HG03354 (cell line): ENCODE measurements around the gene RARA.

ENCODE experiments used
- ATAC-seq: cut with Tn5 transposase; IDR thresholded peaks from one replicate; pipeline ENCODE4 v1.9.1; 2021; ENCODE audit warnings: mild to moderate bottlenecking; ENCODE audit not compliant: unreplicated experiment, poor library complexity, severe bottlenecking

The RARA gene

DNA sequence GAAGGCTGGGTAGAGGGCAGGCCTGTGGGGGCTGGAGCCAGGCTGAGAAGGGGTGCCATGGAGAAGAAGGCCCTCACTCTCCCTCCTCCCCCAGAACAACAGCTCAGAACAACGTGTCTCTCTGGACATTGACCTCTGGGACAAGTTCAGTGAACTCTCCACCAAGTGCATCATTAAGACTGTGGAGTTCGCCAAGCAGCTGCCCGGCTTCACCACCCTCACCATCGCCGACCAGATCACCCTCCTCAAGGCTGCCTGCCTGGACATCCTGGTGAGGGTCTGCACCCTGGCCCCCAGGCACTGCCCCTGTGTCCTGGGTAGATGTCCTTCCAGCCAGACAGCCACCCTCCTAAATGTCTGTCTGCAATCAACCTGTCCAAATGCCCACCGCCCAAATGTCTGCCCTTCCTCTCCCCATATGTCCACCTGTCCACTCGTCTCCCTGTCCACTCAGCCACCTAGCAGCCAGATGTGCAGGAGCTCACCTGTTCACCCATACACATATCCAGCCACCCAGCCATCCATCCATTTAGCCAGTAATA is 43.3 kb downstream of the RARA start:
- no peak for ATAC-seq

DNA sequence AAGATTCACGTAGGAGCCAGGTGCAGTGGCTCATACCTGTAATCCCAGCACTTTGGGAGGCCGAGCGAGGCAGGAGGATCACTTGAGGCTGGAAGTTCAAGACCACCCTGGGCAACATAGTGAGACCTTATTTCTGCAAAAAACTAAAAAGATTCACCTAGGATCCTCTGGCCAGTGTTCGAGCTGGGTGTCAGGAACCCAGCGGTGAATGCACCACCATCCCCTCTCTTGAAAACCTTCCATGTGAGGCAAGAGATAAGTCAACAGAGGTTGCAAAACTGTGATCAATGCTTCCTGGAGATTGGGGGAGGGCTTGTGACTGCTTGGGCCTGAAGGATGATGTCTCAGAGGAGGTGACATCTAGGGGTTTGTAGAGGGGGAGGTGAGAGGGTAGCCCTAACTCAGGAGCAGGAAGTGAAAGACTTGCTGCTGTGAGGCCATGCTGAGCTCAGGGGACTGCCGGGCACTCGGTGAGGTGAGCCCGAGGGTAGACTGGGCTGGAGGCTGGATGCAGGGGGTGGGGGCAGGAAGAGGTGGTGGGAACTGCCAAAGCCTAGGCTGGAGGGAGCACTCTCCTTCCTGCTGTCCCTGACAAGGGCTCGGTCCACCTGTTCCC is 43.9 kb downstream of the RARA start:
- no peak for ATAC-seq

GRCh38 chr17:40354221-40355122 is 45.5 kb downstream of the RARA start:
- ATAC-seq, result no peak

DNA sequence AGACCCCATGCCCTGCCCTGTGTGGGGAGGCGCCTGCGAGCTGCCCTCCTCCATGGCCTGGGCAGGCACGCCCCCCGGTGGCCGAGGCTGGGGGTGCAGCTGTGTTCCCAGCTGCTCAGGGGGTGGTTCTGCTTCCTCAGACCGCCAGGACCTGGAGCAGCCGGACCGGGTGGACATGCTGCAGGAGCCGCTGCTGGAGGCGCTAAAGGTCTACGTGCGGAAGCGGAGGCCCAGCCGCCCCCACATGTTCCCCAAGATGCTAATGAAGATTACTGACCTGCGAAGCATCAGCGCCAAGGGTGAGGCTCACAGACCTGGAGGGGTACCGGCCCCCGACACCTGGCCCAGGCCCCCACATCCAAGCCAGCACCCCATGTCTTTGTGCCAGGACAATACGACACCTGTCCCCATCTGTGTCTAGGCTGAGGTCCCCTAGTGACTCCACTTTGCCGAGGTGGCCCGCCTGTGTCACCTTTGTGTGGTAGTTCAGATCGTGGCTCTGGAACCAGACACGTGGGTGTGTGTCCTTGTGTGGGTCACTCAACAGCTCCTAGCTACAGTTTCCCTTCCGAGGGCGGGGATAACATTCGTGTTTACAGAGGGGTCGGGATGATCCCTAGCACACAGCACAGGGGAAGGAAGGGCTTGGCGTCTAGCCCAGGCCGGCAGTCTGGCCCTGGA is 46.3 kb downstream of the RARA start:
- ATAC-seq, result no peak

DNA sequence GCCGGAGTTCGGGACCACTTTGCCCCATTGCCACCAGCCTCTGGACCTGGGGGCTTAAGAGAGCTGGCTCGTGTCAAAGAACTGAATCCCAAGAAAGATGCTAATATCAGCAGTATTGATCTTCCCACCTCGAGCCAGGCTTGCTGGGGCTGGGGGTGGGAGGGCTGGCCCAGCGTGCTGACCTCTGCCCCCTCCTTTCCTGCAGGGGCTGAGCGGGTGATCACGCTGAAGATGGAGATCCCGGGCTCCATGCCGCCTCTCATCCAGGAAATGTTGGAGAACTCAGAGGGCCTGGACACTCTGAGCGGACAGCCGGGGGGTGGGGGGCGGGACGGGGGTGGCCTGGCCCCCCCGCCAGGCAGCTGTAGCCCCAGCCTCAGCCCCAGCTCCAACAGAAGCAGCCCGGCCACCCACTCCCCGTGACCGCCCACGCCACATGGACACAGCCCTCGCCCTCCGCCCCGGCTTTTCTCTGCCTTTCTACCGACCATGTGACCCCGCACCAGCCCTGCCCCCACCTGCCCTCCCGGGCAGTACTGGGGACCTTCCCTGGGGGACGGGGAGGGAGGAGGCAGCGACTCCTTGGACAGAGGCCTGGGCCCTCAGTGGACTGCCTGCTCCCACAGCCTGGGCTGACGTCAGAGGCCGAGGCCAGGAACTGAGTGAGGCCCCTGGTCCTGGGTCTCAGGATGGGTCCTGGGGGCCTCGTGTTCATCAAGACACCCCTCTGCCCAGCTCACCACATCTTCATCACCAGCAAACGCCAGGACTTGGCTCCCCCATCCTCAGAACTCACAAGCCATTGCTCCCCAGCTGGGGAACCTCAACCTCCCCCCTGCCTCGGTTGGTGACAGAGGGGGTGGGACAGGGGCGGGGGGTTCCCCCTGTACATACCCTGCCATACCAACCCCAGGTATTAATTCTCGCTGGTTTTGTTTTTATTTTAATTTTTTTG is 47.1 kb downstream of the RARA start:
- no peak for ATAC-seq

- ATAC-seq, result no peak
Observed at GRCh38 chr17:40356990-40357881, 48.3 kb downstream of the RARA start.

GRCh38 chr17:40358323-40359038 is 49.5 kb downstream of the RARA start:
- no peak for ATAC-seq

- no peak for ATAC-seq
Observed at GRCh38 chr17:40360091-40360490, 51.1 kb downstream of the RARA start.

DNA sequence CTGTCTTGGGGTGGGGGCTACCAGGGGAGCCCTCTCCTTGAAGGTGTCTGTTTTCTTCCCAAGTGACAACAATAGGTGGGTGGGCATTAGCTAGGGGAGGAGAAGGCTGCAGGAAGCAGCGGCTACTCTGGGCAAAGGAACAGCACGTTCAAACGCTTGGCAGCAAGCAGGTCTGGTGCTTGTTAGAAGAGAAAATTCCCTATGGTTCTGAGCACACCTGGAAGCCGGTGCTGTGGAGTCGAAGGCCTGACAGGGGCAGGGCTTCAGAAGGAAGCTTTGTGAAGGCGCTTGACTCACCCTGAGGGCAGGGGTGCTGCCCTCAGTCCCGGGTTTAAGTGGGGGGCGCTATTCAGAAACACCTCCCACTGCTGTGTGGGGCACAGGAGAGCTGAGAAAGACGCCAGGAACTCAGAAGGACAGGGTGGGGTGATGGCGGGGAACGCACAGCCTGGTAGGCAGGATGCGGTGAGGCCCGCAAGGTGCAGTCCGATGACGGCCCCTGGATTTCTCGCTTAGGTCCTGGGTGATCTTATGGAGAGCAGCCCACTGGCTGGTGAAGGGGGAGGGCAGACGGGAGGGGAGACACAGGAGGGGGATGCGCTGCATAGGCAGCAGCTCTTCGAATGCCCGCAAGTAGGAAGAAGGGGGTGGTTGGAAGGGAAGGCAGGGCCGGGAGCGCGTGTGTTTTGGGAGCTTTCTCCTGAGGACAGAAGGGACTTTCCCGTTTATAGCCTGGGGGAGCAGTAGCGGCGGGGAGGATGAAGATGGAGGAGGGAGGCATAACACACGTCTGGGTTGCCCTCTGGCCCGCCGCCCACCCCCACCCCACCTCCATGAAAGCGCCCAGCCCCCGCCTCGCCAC is 52.3 kb downstream of the RARA start:
- ATAC-seq, result no peak

DNA sequence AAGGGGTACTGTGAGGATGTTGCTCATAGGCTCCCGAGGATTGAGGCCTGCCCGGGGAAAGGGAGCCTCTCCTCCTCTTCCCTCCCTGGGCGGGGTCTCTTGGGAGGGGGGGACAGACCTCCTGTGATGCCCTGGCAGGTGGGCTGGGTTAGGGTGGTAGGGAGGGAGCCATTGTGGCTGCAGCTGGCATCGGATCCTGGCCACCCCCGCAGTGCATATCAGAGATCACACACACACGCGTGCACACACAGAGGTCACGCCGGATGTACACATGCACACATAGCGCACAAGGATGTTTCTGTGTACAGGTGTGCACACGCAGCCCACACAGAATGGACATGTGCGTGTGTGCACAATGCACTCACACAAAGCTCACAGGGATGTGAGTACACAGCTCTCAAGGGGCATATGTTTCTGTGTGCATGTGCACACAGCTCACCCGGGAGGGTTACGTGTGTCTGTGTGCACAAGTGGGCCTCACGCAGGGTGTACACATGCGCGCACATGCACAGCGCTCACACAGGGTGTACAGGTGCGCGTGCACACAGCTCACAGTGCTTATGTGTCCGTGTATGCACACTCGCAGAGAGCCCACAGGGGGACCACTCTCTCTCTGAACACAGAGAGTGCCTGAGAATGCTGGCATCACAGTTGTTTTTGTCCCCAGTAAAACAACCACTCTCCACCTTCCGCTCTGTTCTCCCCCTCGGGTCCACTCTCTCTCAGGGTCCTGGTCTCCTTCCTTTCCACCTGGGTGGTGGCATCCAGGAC is 53.1 kb downstream of the RARA start:
- ATAC-seq, result peak; percentile 11

DNA sequence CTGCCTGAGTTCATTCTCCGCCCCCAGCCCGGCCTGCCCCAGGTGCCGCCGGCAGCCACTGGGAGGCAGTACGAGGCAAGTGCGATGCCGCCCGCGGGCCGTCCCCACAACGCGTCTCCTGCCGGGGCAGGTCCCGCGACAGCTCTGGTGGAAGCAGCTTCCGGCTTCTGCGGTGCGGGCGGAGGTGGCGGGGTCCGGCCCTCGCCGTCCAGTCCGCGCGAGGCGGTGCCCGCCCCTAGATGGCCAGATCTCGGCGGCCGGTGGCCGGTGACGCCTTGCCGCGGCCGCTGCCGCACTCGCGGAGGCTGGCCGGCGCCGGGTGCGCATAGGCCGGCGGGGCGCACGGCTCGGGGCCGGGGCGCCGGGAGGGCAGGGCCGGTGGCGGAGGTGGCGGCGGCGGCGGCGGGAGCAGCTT is 53.7 kb downstream of the RARA start:
- peak; percentile 78 for ATAC-seq

GRCh38 chr17:40363111-40363827 is 54.3 kb downstream of the RARA start:
- ATAC-seq, result peak; percentile 22

DNA sequence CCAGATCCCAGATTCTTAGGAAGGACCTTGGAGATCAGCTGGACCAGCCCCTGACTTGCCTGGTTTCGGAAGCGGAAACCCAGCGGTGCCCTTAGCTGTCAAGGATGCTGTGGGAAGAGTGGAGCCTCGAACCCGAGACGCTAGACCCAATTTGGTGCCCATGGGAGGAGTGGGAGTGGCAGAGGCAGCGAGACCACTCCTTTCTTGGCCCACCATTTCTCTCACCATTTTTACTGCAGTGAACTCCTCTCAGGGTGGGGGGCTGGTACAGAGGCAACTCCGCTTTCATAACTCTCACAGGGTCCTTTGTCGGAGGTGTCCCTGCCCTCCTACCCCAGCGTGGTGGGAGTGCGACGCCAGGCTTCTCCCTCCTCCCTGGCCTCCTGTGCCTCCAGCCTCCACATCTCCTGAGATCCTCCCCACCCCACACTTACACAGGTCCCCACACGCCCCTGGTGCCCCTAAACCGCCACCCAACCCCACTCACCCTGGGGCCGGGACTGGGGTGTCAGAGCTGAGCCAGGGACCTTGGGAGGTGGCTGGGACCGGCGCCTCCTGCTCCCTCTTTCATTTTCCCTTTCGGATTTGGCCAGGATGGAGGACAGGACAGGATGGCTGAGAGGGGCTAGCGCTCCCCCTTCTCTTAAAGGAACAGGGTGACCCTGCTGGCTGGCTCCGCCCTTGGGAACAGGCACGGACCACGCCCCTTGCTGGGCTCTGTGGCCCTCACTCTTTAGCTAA is 55.3 kb downstream of the RARA start, which contains the start of gene GJD3:
Gene GJD3 (minus strand): TSS at position 617 of the 741 bp plus-strand sequence. CDS start 922 bp downstream, outside the sequence.
- ATAC-seq, result no peak

DNA sequence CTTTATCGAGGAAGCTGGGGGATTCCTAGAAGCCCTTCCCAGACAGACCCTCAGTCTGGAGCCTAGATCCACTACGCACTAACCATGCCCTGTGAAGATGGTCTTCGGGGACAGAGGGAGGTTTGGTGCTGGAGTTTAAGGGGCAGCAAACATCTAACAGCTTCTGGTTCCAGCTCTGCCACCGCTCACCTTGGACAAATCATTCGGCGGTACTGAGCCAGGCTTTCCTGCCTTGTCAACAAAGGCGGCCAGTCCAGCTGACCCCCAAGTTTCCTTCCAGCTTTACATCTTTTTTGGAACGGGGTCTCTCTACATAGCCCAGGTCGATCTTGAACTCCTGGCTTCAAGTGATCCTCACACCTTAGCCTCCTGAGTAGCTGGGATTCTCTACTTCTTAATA is 55.9 kb downstream of the RARA start:
- ATAC-seq, result no peak
